HEK293 (cell line): Measurements from ENCODE around the gene CABP5.
A peak's percentile ranks its signal among the peaks of the same experiment; 100 is the strongest.

ENCODE experiments used
- ZBTB1 ChIP-seq: fragments of 450-650 bp; formaldehyde crosslinking; IDR thresholded peaks from 2 replicates; pipeline ENCODE4 v1.5.1; 2016; ENCODE audit warnings: missing biosample characterization, missing genetic modification characterization
- ZBTB21 ChIP-seq: fragments of 450-650 bp; formaldehyde crosslinking; IDR thresholded peaks from 2 replicates; pipeline ENCODE4 v1.5.1; 2017; ENCODE audit warnings: missing biosample characterization, missing genetic modification characterization
- ZNF112 ChIP-seq: fragments of 450-650 bp; formaldehyde crosslinking; IDR thresholded peaks from 2 replicates; pipeline ENCODE4 v1.5.0; 2017; ENCODE audit warnings: missing biosample characterization, missing genetic modification characterization
- ZNF239 ChIP-seq: fragments of 450-650 bp; formaldehyde crosslinking; IDR thresholded peaks from 2 replicates; pipeline ENCODE4 v1.5.1; 2016; ENCODE audit warnings: missing biosample characterization, missing genetic modification characterization
- ZNF311 ChIP-seq: fragments of 450-650 bp; formaldehyde crosslinking; IDR thresholded peaks from 2 replicates; pipeline ENCODE4 v1.5.1; 2017; ENCODE audit warnings: missing biosample characterization, missing genetic modification characterization, borderline replicate concordance
- ZNF341 ChIP-seq: fragments of 450-650 bp; formaldehyde crosslinking; IDR thresholded peaks from 2 replicates; pipeline ENCODE4; 2016; ENCODE audit warnings: low read depth, missing biosample characterization, missing genetic modification characterization
- ZNF394 ChIP-seq: fragments of 450-650 bp; formaldehyde crosslinking; IDR thresholded peaks from 2 replicates; pipeline ENCODE4 v1.5.1; 2016; ENCODE audit warnings: missing biosample characterization, missing genetic modification characterization, mild to moderate bottlenecking, moderate library complexity, borderline replicate concordance
- ZNF529 ChIP-seq: fragments of 450-650 bp; formaldehyde crosslinking; IDR thresholded peaks from 2 replicates; pipeline ENCODE4 v1.5.1; 2017; ENCODE audit warnings: missing genetic modification characterization, missing biosample characterization; ENCODE audit not compliant: insufficient replicate concordance
- ZNF658 ChIP-seq: fragments of 450-650 bp; formaldehyde crosslinking; IDR thresholded peaks from 2 replicates; pipeline ENCODE4; 2016; ENCODE audit warnings: missing biosample characterization, missing genetic modification characterization
- ZNF670 ChIP-seq: fragments of 450-650 bp; formaldehyde crosslinking; IDR thresholded peaks from 2 replicates; pipeline ENCODE4 v1.5.1; 2016; ENCODE audit warnings: missing biosample characterization, missing genetic modification characterization, low read depth
- ZNF747 ChIP-seq: fragments of 450-650 bp; formaldehyde crosslinking; IDR thresholded peaks from 2 replicates; pipeline ENCODE4 v1.5.1; 2016; ENCODE audit warnings: missing biosample characterization, missing genetic modification characterization
- ZNF776 ChIP-seq: fragments of 450-650 bp; formaldehyde crosslinking; IDR thresholded peaks from 2 replicates; pipeline ENCODE4 v1.5.0; 2017; ENCODE audit warnings: missing biosample characterization, missing genetic modification characterization, borderline replicate concordance
- TF ChIP-seq, protein P1 (sequence below): fragments of 450-650 bp; formaldehyde crosslinking; IDR thresholded peaks from 2 replicates; pipeline ENCODE4 v1.5.1; 2017; ENCODE audit warnings: missing biosample characterization, mild to moderate bottlenecking, missing genetic modification characterization, moderate library complexity
- TF ChIP-seq, protein P2 (sequence below): fragments of 450-650 bp; formaldehyde crosslinking; IDR thresholded peaks from 2 replicates; pipeline ENCODE4 v1.5.1; 2016; ENCODE audit warnings: missing biosample characterization, missing genetic modification characterization, borderline replicate concordance
- TF ChIP-seq, protein P3 (sequence below): fragments of 450-650 bp; IDR thresholded peaks from 2 replicates; pipeline ENCODE4 v1.5.1; 2018; ENCODE audit warnings: missing biosample characterization, missing genetic modification characterization
- TF ChIP-seq, protein P4 (sequence below): fragments of 450-650 bp; formaldehyde crosslinking; IDR thresholded peaks from 2 replicates; pipeline ENCODE4 v1.5.1; 2017; ENCODE audit warnings: missing biosample characterization, missing genetic modification characterization
- TF ChIP-seq, protein P5 (sequence below): fragments of 450-650 bp; formaldehyde crosslinking; IDR thresholded peaks from 2 replicates; pipeline ENCODE4 v1.5.0; 2017; ENCODE audit warnings: missing biosample characterization, missing genetic modification characterization, borderline replicate concordance
- TF ChIP-seq, protein P6 (sequence below): fragments of 450-650 bp; formaldehyde crosslinking; IDR thresholded peaks from 2 replicates; pipeline ENCODE4 v1.5.1; 2016; ENCODE audit warnings: missing biosample characterization, missing genetic modification characterization

The CABP5 gene

DNA sequence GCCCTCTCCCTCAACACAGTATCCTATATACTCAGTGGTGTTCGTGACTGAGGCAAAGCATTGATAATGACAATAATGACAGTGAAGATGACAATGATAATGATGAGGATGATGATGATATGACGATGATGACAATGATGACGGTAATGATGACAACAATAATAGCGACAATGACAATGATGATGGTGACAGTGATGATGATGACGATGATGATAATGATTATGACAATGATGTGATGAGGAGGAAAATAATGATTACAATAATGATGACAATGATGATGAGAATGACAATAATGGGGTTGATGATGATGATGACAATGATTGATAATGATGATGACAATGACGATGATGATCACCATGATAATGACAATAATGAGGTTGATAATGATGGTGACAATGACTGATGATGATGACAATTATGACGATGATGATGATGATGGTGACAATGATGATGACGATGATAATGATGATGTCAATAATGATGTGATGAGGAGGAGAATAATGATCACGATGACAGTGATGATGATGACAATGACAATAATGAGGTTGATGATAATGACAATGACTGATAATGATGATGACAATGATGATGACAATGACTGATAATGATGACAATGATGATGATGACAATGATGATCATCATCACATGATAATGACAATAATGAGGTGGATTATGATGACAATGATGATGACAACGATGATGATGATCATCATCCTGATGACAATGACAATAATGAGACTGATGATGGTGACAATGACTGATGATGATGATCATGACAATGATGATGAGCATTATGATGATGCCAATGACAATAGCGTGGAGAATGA lies 32.7 kb downstream of the CABP5 start (continued):
- 0 out of 2 replicates have a peak, but pooled peaks have one; percentile 15 for TF ChIP-seq ZNF311 (tag by site-specific recombination)
- no peak for TF ChIP-seq ZNF670 (tag by site-specific recombination)
- no peak for TF ChIP-seq ZBTB1 (tag by site-specific recombination)
- TF ChIP-seq ZBTB21 (tag by site-specific recombination): peak; percentile 74
- TF ChIP-seq ZNF394 (tag by site-specific recombination): no peak
- 0 out of 2 replicates have a peak, but pooled peaks have one; percentile 41 for TF ChIP-seq ZNF239
- TF ChIP-seq ZNF747: 0 out of 2 replicates have a peak, but pooled peaks have one; percentile 82
- TF ChIP-seq, protein P1, sequence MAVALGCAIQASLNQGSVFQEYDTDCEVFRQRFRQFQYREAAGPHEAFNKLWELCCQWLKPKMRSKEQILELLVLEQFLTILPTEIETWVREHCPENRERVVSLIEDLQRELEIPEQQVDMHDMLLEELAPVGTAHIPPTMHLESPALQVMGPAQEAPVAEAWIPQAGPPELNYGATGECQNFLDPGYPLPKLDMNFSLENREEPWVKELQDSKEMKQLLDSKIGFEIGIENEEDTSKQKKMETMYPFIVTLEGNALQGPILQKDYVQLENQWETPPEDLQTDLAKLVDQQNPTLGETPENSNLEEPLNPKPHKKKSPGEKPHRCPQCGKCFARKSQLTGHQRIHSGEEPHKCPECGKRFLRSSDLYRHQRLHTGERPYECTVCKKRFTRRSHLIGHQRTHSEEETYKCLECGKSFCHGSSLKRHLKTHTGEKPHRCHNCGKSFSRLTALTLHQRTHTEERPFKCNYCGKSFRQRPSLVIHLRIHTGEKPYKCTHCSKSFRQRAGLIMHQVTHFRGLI (tag by site-specific recombination): no peak
- no peak for TF ChIP-seq ZNF776 (tag by site-specific recombination)
- TF ChIP-seq ZNF529: no peak
- TF ChIP-seq, protein P2, sequence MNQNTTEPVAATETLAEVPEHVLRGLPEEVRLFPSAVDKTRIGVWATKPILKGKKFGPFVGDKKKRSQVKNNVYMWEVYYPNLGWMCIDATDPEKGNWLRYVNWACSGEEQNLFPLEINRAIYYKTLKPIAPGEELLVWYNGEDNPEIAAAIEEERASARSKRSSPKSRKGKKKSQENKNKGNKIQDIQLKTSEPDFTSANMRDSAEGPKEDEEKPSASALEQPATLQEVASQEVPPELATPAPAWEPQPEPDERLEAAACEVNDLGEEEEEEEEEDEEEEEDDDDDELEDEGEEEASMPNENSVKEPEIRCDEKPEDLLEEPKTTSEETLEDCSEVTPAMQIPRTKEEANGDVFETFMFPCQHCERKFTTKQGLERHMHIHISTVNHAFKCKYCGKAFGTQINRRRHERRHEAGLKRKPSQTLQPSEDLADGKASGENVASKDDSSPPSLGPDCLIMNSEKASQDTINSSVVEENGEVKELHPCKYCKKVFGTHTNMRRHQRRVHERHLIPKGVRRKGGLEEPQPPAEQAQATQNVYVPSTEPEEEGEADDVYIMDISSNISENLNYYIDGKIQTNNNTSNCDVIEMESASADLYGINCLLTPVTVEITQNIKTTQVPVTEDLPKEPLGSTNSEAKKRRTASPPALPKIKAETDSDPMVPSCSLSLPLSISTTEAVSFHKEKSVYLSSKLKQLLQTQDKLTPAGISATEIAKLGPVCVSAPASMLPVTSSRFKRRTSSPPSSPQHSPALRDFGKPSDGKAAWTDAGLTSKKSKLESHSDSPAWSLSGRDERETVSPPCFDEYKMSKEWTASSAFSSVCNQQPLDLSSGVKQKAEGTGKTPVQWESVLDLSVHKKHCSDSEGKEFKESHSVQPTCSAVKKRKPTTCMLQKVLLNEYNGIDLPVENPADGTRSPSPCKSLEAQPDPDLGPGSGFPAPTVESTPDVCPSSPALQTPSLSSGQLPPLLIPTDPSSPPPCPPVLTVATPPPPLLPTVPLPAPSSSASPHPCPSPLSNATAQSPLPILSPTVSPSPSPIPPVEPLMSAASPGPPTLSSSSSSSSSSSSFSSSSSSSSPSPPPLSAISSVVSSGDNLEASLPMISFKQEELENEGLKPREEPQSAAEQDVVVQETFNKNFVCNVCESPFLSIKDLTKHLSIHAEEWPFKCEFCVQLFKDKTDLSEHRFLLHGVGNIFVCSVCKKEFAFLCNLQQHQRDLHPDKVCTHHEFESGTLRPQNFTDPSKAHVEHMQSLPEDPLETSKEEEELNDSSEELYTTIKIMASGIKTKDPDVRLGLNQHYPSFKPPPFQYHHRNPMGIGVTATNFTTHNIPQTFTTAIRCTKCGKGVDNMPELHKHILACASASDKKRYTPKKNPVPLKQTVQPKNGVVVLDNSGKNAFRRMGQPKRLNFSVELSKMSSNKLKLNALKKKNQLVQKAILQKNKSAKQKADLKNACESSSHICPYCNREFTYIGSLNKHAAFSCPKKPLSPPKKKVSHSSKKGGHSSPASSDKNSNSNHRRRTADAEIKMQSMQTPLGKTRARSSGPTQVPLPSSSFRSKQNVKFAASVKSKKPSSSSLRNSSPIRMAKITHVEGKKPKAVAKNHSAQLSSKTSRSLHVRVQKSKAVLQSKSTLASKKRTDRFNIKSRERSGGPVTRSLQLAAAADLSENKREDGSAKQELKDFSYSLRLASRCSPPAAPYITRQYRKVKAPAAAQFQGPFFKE (tag by site-specific recombination): no peak
- TF ChIP-seq, protein P3, sequence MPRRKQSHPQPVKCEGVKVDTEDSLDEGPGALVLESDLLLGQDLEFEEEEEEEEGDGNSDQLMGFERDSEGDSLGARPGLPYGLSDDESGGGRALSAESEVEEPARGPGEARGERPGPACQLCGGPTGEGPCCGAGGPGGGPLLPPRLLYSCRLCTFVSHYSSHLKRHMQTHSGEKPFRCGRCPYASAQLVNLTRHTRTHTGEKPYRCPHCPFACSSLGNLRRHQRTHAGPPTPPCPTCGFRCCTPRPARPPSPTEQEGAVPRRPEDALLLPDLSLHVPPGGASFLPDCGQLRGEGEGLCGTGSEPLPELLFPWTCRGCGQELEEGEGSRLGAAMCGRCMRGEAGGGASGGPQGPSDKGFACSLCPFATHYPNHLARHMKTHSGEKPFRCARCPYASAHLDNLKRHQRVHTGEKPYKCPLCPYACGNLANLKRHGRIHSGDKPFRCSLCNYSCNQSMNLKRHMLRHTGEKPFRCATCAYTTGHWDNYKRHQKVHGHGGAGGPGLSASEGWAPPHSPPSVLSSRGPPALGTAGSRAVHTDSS (tag by site-specific recombination): peak; percentile 95
- TF ChIP-seq, protein P4, sequence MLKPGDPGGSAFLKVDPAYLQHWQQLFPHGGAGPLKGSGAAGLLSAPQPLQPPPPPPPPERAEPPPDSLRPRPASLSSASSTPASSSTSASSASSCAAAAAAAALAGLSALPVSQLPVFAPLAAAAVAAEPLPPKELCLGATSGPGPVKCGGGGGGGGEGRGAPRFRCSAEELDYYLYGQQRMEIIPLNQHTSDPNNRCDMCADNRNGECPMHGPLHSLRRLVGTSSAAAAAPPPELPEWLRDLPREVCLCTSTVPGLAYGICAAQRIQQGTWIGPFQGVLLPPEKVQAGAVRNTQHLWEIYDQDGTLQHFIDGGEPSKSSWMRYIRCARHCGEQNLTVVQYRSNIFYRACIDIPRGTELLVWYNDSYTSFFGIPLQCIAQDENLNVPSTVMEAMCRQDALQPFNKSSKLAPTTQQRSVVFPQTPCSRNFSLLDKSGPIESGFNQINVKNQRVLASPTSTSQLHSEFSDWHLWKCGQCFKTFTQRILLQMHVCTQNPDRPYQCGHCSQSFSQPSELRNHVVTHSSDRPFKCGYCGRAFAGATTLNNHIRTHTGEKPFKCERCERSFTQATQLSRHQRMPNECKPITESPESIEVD (tag by site-specific recombination): no peak
- TF ChIP-seq, protein P5, sequence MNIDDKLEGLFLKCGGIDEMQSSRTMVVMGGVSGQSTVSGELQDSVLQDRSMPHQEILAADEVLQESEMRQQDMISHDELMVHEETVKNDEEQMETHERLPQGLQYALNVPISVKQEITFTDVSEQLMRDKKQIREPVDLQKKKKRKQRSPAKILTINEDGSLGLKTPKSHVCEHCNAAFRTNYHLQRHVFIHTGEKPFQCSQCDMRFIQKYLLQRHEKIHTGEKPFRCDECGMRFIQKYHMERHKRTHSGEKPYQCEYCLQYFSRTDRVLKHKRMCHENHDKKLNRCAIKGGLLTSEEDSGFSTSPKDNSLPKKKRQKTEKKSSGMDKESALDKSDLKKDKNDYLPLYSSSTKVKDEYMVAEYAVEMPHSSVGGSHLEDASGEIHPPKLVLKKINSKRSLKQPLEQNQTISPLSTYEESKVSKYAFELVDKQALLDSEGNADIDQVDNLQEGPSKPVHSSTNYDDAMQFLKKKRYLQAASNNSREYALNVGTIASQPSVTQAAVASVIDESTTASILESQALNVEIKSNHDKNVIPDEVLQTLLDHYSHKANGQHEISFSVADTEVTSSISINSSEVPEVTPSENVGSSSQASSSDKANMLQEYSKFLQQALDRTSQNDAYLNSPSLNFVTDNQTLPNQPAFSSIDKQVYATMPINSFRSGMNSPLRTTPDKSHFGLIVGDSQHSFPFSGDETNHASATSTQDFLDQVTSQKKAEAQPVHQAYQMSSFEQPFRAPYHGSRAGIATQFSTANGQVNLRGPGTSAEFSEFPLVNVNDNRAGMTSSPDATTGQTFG (tag by site-specific recombination): peak; percentile 91
- TF ChIP-seq, protein P6, sequence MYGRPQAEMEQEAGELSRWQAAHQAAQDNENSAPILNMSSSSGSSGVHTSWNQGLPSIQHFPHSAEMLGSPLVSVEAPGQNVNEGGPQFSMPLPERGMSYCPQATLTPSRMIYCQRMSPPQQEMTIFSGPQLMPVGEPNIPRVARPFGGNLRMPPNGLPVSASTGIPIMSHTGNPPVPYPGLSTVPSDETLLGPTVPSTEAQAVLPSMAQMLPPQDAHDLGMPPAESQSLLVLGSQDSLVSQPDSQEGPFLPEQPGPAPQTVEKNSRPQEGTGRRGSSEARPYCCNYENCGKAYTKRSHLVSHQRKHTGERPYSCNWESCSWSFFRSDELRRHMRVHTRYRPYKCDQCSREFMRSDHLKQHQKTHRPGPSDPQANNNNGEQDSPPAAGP (tag by site-specific recombination): no peak
- TF ChIP-seq ZNF658 (tag by site-specific recombination): peak; percentile 93; the same call in 1 of the 2 replicates
- no peak for TF ChIP-seq ZNF341 (tag by site-specific recombination)
- no peak for TF ChIP-seq ZNF112 (tag by site-specific recombination)
